ENCODE data around the gene ZNF678.

DNA sequence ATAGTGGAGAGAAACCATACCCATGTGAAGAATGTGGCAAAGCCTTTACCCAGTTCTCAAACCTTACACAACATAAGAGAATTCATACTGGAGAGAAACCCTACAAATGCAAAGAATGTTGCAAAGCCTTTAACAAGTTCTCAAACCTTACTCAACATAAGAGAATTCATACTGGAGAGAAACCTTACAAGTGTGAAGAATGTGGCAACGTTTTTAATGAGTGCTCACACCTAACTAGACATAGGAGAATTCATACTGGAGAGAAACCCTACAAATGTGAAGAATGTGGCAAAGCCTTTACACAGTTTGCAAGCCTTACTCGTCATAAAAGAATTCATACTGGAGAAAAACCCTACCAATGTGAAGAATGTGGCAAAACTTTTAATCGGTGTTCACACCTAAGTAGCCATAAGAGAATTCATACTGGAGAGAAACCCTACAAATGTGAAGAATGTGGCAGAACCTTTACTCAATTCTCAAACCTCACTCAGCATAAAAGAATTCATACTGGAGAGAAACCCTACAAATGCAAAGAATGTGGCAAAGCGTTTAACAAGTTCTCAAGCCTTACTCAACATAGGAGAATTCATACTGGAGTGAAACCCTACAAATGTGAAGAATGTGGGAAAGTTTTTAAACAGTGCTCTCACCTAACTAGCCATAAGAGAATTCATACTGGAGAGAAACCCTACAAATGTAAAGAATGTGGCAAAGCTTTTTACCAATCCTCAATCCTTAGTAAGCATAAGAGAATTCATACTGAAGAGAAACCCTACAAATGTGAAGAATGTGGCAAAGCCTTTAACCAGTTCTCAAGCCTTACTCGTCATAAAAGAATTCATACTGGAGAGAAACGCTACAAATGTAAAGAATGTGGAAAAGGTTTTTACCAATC lies 91.7 kb downstream of the ZNF678 start:
- TF ChIP-seq, protein P1, sequence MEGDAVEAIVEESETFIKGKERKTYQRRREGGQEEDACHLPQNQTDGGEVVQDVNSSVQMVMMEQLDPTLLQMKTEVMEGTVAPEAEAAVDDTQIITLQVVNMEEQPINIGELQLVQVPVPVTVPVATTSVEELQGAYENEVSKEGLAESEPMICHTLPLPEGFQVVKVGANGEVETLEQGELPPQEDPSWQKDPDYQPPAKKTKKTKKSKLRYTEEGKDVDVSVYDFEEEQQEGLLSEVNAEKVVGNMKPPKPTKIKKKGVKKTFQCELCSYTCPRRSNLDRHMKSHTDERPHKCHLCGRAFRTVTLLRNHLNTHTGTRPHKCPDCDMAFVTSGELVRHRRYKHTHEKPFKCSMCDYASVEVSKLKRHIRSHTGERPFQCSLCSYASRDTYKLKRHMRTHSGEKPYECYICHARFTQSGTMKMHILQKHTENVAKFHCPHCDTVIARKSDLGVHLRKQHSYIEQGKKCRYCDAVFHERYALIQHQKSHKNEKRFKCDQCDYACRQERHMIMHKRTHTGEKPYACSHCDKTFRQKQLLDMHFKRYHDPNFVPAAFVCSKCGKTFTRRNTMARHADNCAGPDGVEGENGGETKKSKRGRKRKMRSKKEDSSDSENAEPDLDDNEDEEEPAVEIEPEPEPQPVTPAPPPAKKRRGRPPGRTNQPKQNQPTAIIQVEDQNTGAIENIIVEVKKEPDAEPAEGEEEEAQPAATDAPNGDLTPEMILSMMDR (conservative IDR thresholded peaks at IDR 0.05): no peak
- TF ChIP-seq EZH2 (IDR thresholded peaks at IDR 0.05; ENCODE audit: low read depth): no peak

Measured in PC-9 (cell line).